OCI-LY1 (cell line): ENCODE data around the gene ZNF410.

ENCODE experiments used
- EZH2 ChIP-seq: fragments of 200-600 bp; sonication (generic), shearing (Covaris generic); IDR thresholded peaks from 2 replicates; pipeline ENCODE4 v1.8.0; 2017; ENCODE audit warnings: borderline replicate concordance, mixed run types, mild to moderate bottlenecking, antibody characterized with exemption, low read length, moderate library complexity, mixed read lengths
- TF ChIP-seq, protein P1 (sequence below): fragments of 200-600 bp; sonication (generic), shearing (Covaris generic); IDR thresholded peaks from 2 replicates; pipeline ENCODE4 v1.5.1; 2017; ENCODE audit warnings: mild to moderate bottlenecking, antibody characterized with exemption, low read length, moderate library complexity, mixed read lengths

DNA sequence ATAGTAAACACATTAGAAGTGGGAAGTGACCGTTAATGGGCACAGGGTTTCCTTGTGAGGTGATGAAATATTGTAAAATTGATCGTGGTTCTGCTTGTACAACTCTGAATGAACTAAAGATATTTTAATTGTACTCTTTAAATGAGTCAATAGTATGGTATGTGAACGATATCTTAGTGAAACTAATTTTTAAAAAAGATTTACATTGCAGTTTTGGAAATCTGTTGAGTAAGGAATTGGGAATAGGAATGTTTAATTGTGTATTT, 1.7 kb downstream of the ZNF410 start:
- TF ChIP-seq, protein P1, sequence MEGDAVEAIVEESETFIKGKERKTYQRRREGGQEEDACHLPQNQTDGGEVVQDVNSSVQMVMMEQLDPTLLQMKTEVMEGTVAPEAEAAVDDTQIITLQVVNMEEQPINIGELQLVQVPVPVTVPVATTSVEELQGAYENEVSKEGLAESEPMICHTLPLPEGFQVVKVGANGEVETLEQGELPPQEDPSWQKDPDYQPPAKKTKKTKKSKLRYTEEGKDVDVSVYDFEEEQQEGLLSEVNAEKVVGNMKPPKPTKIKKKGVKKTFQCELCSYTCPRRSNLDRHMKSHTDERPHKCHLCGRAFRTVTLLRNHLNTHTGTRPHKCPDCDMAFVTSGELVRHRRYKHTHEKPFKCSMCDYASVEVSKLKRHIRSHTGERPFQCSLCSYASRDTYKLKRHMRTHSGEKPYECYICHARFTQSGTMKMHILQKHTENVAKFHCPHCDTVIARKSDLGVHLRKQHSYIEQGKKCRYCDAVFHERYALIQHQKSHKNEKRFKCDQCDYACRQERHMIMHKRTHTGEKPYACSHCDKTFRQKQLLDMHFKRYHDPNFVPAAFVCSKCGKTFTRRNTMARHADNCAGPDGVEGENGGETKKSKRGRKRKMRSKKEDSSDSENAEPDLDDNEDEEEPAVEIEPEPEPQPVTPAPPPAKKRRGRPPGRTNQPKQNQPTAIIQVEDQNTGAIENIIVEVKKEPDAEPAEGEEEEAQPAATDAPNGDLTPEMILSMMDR: no peak
- TF ChIP-seq EZH2: no peak
